Neural progenitor cell (in vitro differentiated cells): ENCODE measurements around the gene MOB2.

Experiments
- EZH2 ChIP-seq: fragments of 200-600 bp; sonication (generic); IDR thresholded peaks from 2 replicates; pipeline ENCODE4 v1.6.1; 2017; ENCODE audit warnings: antibody characterized with exemption, mild to moderate bottlenecking, moderate library complexity
- TF ChIP-seq, protein P1 (sequence below): fragments of 200-600 bp; sonication (generic); IDR thresholded peaks from 2 replicates; pipeline ENCODE4 v1.5.1; 2017; ENCODE audit warnings: antibody characterized with exemption, mild to moderate bottlenecking

DNA sequence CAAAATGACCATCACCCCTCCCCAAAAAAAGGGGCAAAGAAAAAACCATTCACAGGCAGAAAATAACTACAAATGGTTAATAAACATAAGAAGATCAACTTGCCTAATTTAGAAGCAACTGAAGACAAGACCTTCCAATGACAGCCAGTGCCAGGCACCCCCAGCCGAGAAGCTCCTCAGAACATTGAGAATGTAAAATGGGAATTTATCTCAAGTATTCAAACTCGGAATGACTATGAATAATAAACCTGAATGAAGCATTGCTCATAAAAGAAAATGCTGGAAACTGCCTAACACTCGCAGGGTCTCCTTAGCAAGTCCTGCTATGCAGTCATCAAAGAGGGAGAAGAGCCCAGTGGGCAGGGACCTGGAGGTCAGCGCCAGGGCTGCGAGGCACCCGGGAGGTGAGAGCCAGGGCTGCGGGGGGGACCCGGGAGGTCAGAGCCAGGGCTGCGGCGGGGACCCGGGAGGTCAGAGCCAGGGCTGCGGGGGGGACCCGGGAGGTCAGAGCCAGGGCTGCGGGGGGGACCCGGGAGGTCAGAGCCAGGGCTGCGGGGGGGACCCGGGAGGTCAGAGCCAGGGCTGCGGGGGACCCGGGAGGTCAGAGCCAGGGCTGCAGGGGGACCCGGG, 23.2 kb upstream of the MOB2 start:
- TF ChIP-seq, protein P1, sequence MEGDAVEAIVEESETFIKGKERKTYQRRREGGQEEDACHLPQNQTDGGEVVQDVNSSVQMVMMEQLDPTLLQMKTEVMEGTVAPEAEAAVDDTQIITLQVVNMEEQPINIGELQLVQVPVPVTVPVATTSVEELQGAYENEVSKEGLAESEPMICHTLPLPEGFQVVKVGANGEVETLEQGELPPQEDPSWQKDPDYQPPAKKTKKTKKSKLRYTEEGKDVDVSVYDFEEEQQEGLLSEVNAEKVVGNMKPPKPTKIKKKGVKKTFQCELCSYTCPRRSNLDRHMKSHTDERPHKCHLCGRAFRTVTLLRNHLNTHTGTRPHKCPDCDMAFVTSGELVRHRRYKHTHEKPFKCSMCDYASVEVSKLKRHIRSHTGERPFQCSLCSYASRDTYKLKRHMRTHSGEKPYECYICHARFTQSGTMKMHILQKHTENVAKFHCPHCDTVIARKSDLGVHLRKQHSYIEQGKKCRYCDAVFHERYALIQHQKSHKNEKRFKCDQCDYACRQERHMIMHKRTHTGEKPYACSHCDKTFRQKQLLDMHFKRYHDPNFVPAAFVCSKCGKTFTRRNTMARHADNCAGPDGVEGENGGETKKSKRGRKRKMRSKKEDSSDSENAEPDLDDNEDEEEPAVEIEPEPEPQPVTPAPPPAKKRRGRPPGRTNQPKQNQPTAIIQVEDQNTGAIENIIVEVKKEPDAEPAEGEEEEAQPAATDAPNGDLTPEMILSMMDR, result no peak
- no peak for TF ChIP-seq EZH2
